Central memory CD4-positive, alpha-beta T cell (primary cell): ENCODE data around the gene KCTD3.

ENCODE experiments used
- DNase-seq: peaks from one replicate; pipeline ENCODE4 v3.0.0; 2022
- total RNA-seq, 3 experiments: gene quantifications; one replicate each; lab custom pipeline; 2026; lab: John Stamatoyannopoulos, UW

KCTD3 gene
- total RNA-seq, result 3.7 to 10.0 (median 9.0) reads per million in 3 experiments

GRCh38 chr1:215566556-215567490, at the start of gene KCTD3:
KCTD3 (plus strand) TSS chr1:215567304; CDS start chr1:215567686, 382 bp downstream.
- no peak for DNase-seq

GRCh38 chr1:215517441-215517891, 49.6 kb upstream of the KCTD3 start:
- DNase-seq, result no peak

- no peak for DNase-seq
These were observed 48.5 kb upstream of the KCTD3 start for GRCh38 chr1:215518594-215518993.

- no peak for DNase-seq
These were observed 45.8 kb upstream of the KCTD3 start for GRCh38 chr1:215521279-215521678.

- DNase-seq, result no peak
These were observed 43.8 kb upstream of the KCTD3 start for GRCh38 chr1:215523128-215523861.

- no peak for DNase-seq
These were observed 43.2 kb upstream of the KCTD3 start for GRCh38 chr1:215523906-215524305.

- DNase-seq, result peak; percentile 25
These were observed 40.8 kb upstream of the KCTD3 start for GRCh38 chr1:215526147-215526845.

- DNase-seq, result no peak
These were observed 40.3 kb upstream of the KCTD3 start for GRCh38 chr1:215526846-215527151.

- DNase-seq, result no peak
These were observed 38.0 kb upstream of the KCTD3 start for GRCh38 chr1:215529111-215529510.

GRCh38 chr1:215529571-215529970, 37.5 kb upstream of the KCTD3 start:
- DNase-seq, result no peak

GRCh38 chr1:215530401-215530984, 36.6 kb upstream of the KCTD3 start:
- DNase-seq, result no peak

- DNase-seq, result no peak
These were observed 27.1 kb upstream of the KCTD3 start for GRCh38 chr1:215539803-215540570.

- no peak for DNase-seq
These were observed 24.8 kb upstream of the KCTD3 start for GRCh38 chr1:215542301-215542700.

GRCh38 chr1:215543191-215543606, 23.9 kb upstream of the KCTD3 start:
- DNase-seq, result no peak

GRCh38 chr1:215543806-215544205, 23.3 kb upstream of the KCTD3 start:
- no peak for DNase-seq

- DNase-seq, result no peak
These were observed 22.5 kb upstream of the KCTD3 start for GRCh38 chr1:215544566-215544965.

GRCh38 chr1:215545096-215545495, 22.0 kb upstream of the KCTD3 start:
- DNase-seq, result no peak

GRCh38 chr1:215547011-215547410, 20.1 kb upstream of the KCTD3 start:
- DNase-seq, result no peak

GRCh38 chr1:215551806-215552205, 15.3 kb upstream of the KCTD3 start:
- no peak for DNase-seq

- DNase-seq, result no peak
These were observed 12.2 kb upstream of the KCTD3 start for GRCh38 chr1:215554865-215555264.

GRCh38 chr1:215555531-215555930, 11.6 kb upstream of the KCTD3 start:
- DNase-seq, result no peak

- DNase-seq, result no peak
These were observed 10.1 kb upstream of the KCTD3 start for GRCh38 chr1:215556996-215557395.
